Amniotic stem cell (primary cell): ENCODE results near the gene ADRM1.

ENCODE experiments used
- DNase-seq: peaks from one replicate; lab custom pipeline; 2025; lab: John Stamatoyannopoulos, UW

ADRM1 gene

GRCh38 chr20:62325172-62325905 lies 22.5 kb downstream of the ADRM1 start:
- DNase-seq, result no peak

GRCh38 chr20:62326559-62326958 lies 23.8 kb downstream of the ADRM1 start:
- DNase-seq, result no peak

- no peak for DNase-seq
Observed at GRCh38 chr20:62326959-62327725, 24.3 kb downstream of the ADRM1 start.

GRCh38 chr20:62327726-62328495 lies 25.1 kb downstream of the ADRM1 start:
- DNase-seq, result no peak

GRCh38 chr20:62328684-62329388 lies 26.0 kb downstream of the ADRM1 start:
- no peak for DNase-seq

- no peak for DNase-seq
Observed at GRCh38 chr20:62329389-62330377, 26.9 kb downstream of the ADRM1 start.

- DNase-seq, result no peak
Observed at GRCh38 chr20:62330576-62331317, 27.9 kb downstream of the ADRM1 start.

- no peak for DNase-seq
Observed at GRCh38 chr20:62331347-62331746, 28.6 kb downstream of the ADRM1 start.

- no peak for DNase-seq
Observed at GRCh38 chr20:62332421-62332820, 29.6 kb downstream of the ADRM1 start.

GRCh38 chr20:62332989-62333819 lies 30.4 kb downstream of the ADRM1 start:
- no peak for DNase-seq

GRCh38 chr20:62333820-62334595 lies 31.2 kb downstream of the ADRM1 start:
- DNase-seq, result no peak

- DNase-seq, result no peak
Observed at GRCh38 chr20:62334881-62335280, 32.1 kb downstream of the ADRM1 start.

GRCh38 chr20:62335532-62335931 lies 32.7 kb downstream of the ADRM1 start:
- no peak for DNase-seq

- no peak for DNase-seq
Observed at GRCh38 chr20:62336329-62336728, 33.5 kb downstream of the ADRM1 start.

GRCh38 chr20:62336775-62337557 lies 34.2 kb downstream of the ADRM1 start:
- DNase-seq, result no peak

- no peak for DNase-seq
Observed at GRCh38 chr20:62337558-62338293, 34.9 kb downstream of the ADRM1 start.

- DNase-seq, result no peak
Observed at GRCh38 chr20:62338294-62338620, 35.5 kb downstream of the ADRM1 start.
